ENCODE measurements around the gene SLC39A11.

Gene SLC39A11

DNA sequence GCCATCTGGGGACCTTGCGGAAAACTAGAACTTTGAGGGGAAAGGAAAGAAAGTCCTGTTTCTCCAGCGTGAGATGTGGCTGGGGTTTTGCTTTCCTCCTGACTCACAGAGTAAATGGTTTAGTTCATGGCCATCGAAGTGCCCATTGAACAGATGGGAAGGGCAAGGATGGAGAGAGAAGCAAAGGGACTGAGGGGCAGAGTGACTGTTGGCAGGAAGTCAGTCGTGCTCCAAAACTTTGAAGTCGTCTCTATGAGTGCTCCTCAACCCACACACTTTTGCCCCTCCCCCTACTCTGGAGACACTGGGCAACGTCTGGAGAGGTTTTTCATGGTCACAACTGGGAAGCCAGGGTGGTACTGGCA lies 476.9 kb downstream of the SLC39A11 start:
- Histone ChIP-seq H3K27ac (no peak overlapping the region), H3K4me3 (ENCODE audit: low read depth, low read length) (no peak overlapping the region), H3K9me3 (ENCODE audit: severe bottlenecking) (no peaks in the 10 kb centered on the region), H3K27me3 (ENCODE audit: insufficient read depth, low read depth, severe bottlenecking) (no peaks in the 10 kb centered on the region), H3K36me3 (no peaks in the 10 kb centered on the region)
- TF ChIP-seq, protein P1, sequence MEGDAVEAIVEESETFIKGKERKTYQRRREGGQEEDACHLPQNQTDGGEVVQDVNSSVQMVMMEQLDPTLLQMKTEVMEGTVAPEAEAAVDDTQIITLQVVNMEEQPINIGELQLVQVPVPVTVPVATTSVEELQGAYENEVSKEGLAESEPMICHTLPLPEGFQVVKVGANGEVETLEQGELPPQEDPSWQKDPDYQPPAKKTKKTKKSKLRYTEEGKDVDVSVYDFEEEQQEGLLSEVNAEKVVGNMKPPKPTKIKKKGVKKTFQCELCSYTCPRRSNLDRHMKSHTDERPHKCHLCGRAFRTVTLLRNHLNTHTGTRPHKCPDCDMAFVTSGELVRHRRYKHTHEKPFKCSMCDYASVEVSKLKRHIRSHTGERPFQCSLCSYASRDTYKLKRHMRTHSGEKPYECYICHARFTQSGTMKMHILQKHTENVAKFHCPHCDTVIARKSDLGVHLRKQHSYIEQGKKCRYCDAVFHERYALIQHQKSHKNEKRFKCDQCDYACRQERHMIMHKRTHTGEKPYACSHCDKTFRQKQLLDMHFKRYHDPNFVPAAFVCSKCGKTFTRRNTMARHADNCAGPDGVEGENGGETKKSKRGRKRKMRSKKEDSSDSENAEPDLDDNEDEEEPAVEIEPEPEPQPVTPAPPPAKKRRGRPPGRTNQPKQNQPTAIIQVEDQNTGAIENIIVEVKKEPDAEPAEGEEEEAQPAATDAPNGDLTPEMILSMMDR (IDR thresholded peaks at IDR 0.05; ENCODE audit: low read depth, low read length), result no peak
- no peak for DNase-seq

DNA sequence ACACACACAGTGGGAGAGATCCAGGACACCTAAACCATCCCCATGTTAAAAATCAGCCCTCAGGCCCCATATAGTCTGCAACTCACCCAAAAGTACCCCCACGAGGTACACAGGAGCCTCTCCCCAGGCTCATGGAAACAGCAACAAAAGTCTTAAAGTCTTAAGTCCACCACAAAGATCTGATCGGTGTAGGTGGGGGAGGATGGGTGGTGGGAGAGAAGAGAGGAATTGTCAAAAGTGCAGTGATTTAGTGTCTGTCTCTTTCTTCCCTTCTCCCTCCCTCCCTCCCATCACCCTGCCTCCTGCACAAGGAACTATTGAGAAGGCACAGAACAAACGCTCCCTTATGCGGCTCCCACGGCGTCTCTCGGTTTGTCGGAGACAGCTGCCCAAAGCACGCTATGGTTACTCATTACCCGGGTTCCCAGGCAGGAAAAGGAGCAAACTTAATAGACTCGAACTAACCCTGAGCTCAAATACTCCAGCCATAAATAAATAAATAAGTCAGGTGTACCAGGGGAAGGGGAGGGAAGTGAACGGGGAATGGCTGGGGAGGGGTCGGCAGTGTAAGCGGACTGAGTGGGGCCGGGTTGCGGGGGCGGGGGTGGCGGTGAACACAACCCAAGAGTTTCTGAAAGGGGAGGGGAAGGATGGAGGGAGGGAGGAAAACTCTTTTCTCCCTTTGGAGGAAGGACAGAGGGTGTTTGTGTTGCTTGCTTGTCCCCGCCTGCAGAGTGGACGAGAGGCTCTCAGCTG lies 477.4 kb downstream of the SLC39A11 start:
- H3K36me3 ChIP-seq, result no peaks in the 10 kb centered on the region
- TF ChIP-seq, protein P1 (IDR thresholded peaks at IDR 0.05; ENCODE audit: low read depth, low read length), result no peak
- no peak for DNase-seq
- no peaks in the 10 kb centered on the region for H3K9me3 ChIP-seq (ENCODE audit: severe bottlenecking)
- H3K27me3 ChIP-seq (ENCODE audit: insufficient read depth, low read depth, severe bottlenecking), result no peaks in the 10 kb centered on the region
- no peak overlapping the region for H3K4me3 ChIP-seq (ENCODE audit: low read depth, low read length)
- no peak overlapping the region for H3K27ac ChIP-seq

DNA sequence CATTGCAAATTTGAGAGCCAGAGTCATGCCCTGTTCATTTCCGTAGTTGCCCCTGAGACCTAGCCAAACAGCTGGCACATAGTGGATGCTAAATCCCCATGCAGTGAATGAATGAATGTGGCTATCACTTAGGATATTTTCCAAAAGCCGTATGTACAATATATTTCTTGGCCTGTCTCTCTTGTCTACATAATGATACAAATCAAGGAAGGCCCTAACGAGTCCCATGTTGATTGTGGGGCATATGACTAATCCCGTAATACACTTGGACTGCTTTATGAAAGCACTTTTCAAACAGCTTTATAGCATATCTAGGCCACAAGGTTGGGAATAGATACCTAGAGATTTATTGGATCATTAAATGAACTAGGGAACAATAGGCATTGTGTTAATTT lies 478.0 kb downstream of the SLC39A11 start:
- Histone ChIP-seq H3K36me3 (no peaks in the 10 kb centered on the region), H3K9me3 (ENCODE audit: severe bottlenecking) (no peaks in the 10 kb centered on the region), H3K4me3 (ENCODE audit: low read depth, low read length) (no peak overlapping the region), H3K27me3 (ENCODE audit: insufficient read depth, low read depth, severe bottlenecking) (no peaks in the 10 kb centered on the region), H3K27ac (no peak overlapping the region)
- TF ChIP-seq, protein P1 (IDR thresholded peaks at IDR 0.05; ENCODE audit: low read depth, low read length), result no peak
- DNase-seq, result no peak

DNA sequence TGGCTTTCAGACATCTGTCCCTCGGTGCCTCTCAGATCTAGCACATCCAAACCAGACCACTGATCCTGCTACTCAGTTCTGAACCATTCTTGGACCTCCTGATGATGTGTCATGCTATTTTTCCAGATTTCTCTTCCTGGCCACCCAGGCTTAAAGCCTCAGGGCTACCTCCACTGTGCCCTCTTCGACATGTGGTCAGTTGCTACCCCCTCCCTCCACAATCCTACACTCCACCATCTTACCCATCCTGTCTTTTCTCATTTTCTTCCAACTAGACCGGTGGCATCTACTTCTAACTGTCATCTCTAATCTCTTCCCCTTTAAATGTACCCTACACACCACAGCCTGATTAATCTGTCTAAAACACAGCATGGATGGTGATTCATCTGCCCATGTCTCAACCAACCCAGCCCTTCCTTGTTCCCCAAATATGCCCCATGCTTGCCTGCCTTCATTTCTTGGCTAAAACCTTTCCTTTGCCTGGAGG lies 478.6 kb downstream of the SLC39A11 start:
- Histone ChIP-seq H3K27ac (no peak overlapping the region), H3K36me3 (no peaks in the 10 kb centered on the region), H3K27me3 (ENCODE audit: insufficient read depth, low read depth, severe bottlenecking) (no peaks in the 10 kb centered on the region), H3K9me3 (ENCODE audit: severe bottlenecking) (no peaks in the 10 kb centered on the region), H3K4me3 (ENCODE audit: low read depth, low read length) (no peak overlapping the region)
- no peak for DNase-seq
- TF ChIP-seq, protein P1 (IDR thresholded peaks at IDR 0.05; ENCODE audit: low read depth, low read length), result no peak

DNA sequence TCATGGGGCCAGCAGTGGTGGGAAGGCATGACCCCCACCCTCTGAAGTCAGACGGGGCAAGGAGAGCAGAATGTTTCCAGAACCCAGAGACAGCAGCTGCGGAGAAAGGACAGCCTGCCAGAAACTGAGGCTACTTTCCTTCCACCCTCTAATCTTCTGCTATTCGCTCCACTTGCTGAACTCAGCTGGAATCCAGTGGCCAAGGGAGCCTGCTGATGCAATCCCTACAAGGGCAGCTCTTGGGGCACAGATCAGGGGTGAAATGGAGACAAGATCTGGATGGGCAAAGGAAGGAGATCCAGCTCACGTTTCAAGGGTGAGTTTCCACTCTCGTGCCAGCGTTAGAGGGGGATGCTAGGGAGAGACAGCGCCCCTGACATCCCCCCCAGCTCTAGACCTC lies 479.1 kb downstream of the SLC39A11 start:
- no peak for DNase-seq
- TF ChIP-seq, protein P1 (IDR thresholded peaks at IDR 0.05; ENCODE audit: low read depth, low read length), result no peak
- H3K4me3 ChIP-seq (ENCODE audit: low read depth, low read length), result no peak overlapping the region
- no peak overlapping the region for H3K27ac ChIP-seq
- H3K36me3 ChIP-seq, result no peaks in the 10 kb centered on the region
- H3K27me3 ChIP-seq (ENCODE audit: insufficient read depth, low read depth, severe bottlenecking), result no peaks in the 10 kb centered on the region
- peaks cover 3% of the 10 kb centered on the region for H3K9me3 ChIP-seq (ENCODE audit: severe bottlenecking)

DNA sequence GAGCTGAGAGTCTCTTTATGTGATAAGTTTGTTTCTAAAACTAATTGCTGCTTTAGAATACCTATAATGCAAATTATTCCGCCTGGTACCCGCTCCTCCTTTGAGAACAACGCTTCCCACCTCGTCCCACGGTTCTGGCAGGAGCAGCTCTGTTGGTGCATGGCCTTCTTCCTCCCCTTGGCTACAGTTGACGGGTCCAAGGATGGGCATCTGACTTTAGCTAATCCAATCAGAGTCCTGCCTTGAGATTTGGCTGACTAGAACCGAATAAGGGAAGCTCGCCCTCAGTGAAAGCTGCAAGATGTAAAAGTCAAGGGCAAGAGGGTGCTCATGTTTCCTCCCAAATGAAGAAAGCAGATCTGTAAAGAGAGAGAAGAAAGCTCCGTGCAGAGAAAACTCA lies 481.3 kb downstream of the SLC39A11 start:
- Histone ChIP-seq H3K27ac (no peak overlapping the region), H3K4me3 (ENCODE audit: low read depth, low read length) (no peak overlapping the region), H3K9me3 (ENCODE audit: severe bottlenecking) (peaks cover 6% of the 10 kb centered on the region), H3K36me3 (no peaks in the 10 kb centered on the region), H3K27me3 (ENCODE audit: insufficient read depth, low read depth, severe bottlenecking) (no peaks in the 10 kb centered on the region)
- DNase-seq, result no peak
- TF ChIP-seq, protein P1 (IDR thresholded peaks at IDR 0.05; ENCODE audit: low read depth, low read length), result no peak

Data from WERI-Rb-1 (cell line).